ENCODE measurements around the gene RGS6.
A peak's percentile ranks its signal among the peaks of the same experiment; 100 is the strongest.

The RGS6 gene

GRCh38 chr14:72515779-72516770, 583.8 kb downstream of the RGS6 start:
- Histone ChIP-seq H3K9me3 (ENCODE audit: control insufficient read depth, insufficient read depth, low read length) (peaks cover 6% of the 10 kb centered on the region; the same call in 1 of the 2 replicates), H4K20me1 (ENCODE audit: control insufficient read depth, insufficient read depth, low read depth, low read length) (no peaks in the 10 kb centered on the region; the same call in 1 of the 2 replicates), H3K9me2 (replicated peaks; ENCODE audit: control insufficient read depth, low read length) (no peaks in the 10 kb centered on the region), H3K4me2 (ENCODE audit: low read length) (no peak overlapping the region), H3K4me3 (ENCODE audit: low read length) (no peak overlapping the region), H3K27ac (ENCODE audit: low read depth, low read length) (no peak overlapping the region), H3K36me3 (ENCODE audit: control insufficient read depth, low read length) (no peaks in the 10 kb centered on the region), H3K79me2 (ENCODE audit: control insufficient read depth, low read length) (no peaks in the 10 kb centered on the region), H3K4me1 (ENCODE audit: control insufficient read depth, low read length) (peaks cover 36% of the 10 kb centered on the region), H3F3A (ENCODE audit: control insufficient read depth, insufficient read depth) (no peaks in the 10 kb centered on the region), H3K27me3 (ENCODE audit: control insufficient read depth, low read length) (no peaks in the 10 kb centered on the region)
- TF ChIP-seq CTCF (IDR thresholded peaks at IDR 0.05; ENCODE audit: low read depth, low read length, poor library complexity, severe bottlenecking) (no peak), EZH2phosphoT487 (IDR thresholded peaks at IDR 0.05; ENCODE audit: borderline replicate concordance, low read length) (no peak)

GRCh38 chr14:72516936-72517700, 584.9 kb downstream of the RGS6 start:
- Histone ChIP-seq H3K4me2 (ENCODE audit: low read length) (peak overlapping the region; percentile 30), H3K9me2 (replicated peaks; ENCODE audit: control insufficient read depth, low read length) (no peaks in the 10 kb centered on the region), H4K20me1 (ENCODE audit: control insufficient read depth, insufficient read depth, low read depth, low read length) (no peaks in the 10 kb centered on the region; the same call in 1 of the 2 replicates), H3K36me3 (ENCODE audit: control insufficient read depth, low read length) (no peaks in the 10 kb centered on the region), H3K79me2 (ENCODE audit: control insufficient read depth, low read length) (no peaks in the 10 kb centered on the region), H3K27me3 (ENCODE audit: control insufficient read depth, low read length) (no peaks in the 10 kb centered on the region), H3F3A (ENCODE audit: control insufficient read depth, insufficient read depth) (no peaks in the 10 kb centered on the region), H3K27ac (ENCODE audit: low read depth, low read length) (no peak overlapping the region), H3K9me3 (ENCODE audit: control insufficient read depth, insufficient read depth, low read length) (peaks cover 6% of the 10 kb centered on the region; the same call in 1 of the 2 replicates), H3K4me3 (ENCODE audit: low read length) (no peak overlapping the region), H3K4me1 (ENCODE audit: control insufficient read depth, low read length) (peaks cover 46% of the 10 kb centered on the region)
- TF ChIP-seq CTCF (IDR thresholded peaks at IDR 0.05; ENCODE audit: low read depth, low read length, poor library complexity, severe bottlenecking) = peak; percentile 80
- TF ChIP-seq EZH2phosphoT487 (IDR thresholded peaks at IDR 0.05; ENCODE audit: borderline replicate concordance, low read length) = no peak

- H3K9me3 ChIP-seq (ENCODE audit: control insufficient read depth, insufficient read depth, low read length) = peaks cover 6% of the 10 kb centered on the region; the same call in 1 of the 2 replicates
- H3K4me1 ChIP-seq (ENCODE audit: control insufficient read depth, low read length) = peaks cover 48% of the 10 kb centered on the region
- H3K36me3 ChIP-seq (ENCODE audit: control insufficient read depth, low read length) = no peaks in the 10 kb centered on the region
- no peak for TF ChIP-seq CTCF (IDR thresholded peaks at IDR 0.05; ENCODE audit: low read depth, low read length, poor library complexity, severe bottlenecking)
- no peak overlapping the region for H3K4me3 ChIP-seq (ENCODE audit: low read length)
- no peak overlapping the region; the same call in none of the 2 replicates for H3K4me2 ChIP-seq (ENCODE audit: low read length)
- H3K79me2 ChIP-seq (ENCODE audit: control insufficient read depth, low read length) = no peaks in the 10 kb centered on the region
- no peaks in the 10 kb centered on the region for H3F3A ChIP-seq (ENCODE audit: control insufficient read depth, insufficient read depth)
- no peaks in the 10 kb centered on the region for H3K27me3 ChIP-seq (ENCODE audit: control insufficient read depth, low read length)
- H3K9me2 ChIP-seq (replicated peaks; ENCODE audit: control insufficient read depth, low read length) = no peaks in the 10 kb centered on the region
- no peaks in the 10 kb centered on the region; the same call in 1 of the 2 replicates for H4K20me1 ChIP-seq (ENCODE audit: control insufficient read depth, insufficient read depth, low read depth, low read length)
- no peak overlapping the region for H3K27ac ChIP-seq (ENCODE audit: low read depth, low read length)
These were observed 585.5 kb downstream of the RGS6 start for GRCh38 chr14:72517736-72518135.

Data from DOHH2 (cell line).